HG03103 (cell line): ENCODE measurements around the gene NOMO2.
"Not testable (repeated sequence)": the region's sequence is repeated elsewhere in the genome, so short reads cannot be mapped to it uniquely, and the experiment has no call there.

Experiments used
- ATAC-seq: cut with Tn5 transposase; IDR thresholded peaks from one replicate; pipeline ENCODE4 v1.9.1; 2021; ENCODE audit warnings: low read depth; ENCODE audit not compliant: unreplicated experiment

The NOMO2 gene, protein sequence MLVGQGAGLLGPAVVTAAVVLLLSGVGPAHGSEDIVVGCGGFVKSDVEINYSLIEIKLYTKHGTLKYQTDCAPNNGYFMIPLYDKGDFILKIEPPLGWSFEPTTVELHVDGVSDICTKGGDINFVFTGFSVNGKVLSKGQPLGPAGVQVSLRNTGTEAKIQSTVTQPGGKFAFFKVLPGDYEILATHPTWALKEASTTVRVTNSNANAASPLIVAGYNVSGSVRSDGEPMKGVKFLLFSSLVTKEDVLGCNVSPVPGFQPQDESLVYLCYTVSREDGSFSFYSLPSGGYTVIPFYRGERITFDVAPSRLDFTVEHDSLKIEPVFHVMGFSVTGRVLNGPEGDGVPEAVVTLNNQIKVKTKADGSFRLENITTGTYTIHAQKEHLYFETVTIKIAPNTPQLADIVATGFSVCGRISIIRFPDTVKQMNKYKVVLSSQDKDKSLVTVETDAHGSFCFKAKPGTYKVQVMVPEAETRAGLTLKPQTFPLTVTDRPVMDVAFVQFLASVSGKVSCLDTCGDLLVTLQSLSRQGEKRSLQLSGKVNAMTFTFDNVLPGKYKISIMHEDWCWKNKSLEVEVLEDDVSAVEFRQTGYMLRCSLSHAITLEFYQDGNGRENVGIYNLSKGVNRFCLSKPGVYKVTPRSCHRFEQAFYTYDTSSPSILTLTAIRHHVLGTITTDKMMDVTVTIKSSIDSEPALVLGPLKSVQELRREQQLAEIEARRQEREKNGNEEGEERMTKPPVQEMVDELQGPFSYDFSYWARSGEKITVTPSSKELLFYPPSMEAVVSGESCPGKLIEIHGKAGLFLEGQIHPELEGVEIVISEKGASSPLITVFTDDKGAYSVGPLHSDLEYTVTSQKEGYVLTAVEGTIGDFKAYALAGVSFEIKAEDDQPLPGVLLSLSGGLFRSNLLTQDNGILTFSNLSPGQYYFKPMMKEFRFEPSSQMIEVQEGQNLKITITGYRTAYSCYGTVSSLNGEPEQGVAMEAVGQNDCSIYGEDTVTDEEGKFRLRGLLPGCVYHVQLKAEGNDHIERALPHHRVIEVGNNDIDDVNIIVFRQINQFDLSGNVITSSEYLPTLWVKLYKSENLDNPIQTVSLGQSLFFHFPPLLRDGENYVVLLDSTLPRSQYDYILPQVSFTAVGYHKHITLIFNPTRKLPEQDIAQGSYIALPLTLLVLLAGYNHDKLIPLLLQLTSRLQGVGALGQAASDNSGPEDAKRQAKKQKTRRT

DNA sequence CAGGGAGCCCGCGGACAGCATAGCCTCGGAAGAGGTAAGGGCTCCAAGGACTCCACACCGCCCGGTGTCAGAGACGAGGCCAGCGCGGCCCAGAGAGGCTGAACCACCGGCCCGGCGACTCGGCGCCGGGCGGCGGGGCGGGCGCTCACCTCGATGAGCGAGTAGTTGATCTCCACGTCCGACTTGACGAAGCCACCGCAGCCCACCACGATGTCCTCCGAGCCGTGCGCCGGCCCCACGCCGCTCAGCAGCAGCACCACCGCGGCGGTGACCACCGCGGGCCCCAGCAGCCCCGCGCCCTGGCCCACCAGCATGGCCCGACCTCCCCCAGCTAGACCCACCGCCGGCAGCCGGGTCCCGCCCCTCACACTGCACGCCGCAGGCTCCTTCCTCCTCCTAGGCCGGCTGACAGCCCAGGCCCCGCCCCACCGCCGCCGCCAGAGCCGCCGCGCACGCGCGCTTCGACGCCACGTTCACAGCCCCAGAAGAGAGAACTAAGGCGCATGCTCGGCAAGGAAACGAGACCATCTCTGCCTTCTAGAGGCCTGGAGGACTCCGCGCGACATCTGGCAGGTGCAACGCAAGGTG, at the start of gene NOMO2:
Gene NOMO2 (minus strand): TSS at position 371 of the 588 bp plus-strand sequence. CDS start 57 bp downstream, at position 314.
- ATAC-seq = peak; percentile 94

DNA sequence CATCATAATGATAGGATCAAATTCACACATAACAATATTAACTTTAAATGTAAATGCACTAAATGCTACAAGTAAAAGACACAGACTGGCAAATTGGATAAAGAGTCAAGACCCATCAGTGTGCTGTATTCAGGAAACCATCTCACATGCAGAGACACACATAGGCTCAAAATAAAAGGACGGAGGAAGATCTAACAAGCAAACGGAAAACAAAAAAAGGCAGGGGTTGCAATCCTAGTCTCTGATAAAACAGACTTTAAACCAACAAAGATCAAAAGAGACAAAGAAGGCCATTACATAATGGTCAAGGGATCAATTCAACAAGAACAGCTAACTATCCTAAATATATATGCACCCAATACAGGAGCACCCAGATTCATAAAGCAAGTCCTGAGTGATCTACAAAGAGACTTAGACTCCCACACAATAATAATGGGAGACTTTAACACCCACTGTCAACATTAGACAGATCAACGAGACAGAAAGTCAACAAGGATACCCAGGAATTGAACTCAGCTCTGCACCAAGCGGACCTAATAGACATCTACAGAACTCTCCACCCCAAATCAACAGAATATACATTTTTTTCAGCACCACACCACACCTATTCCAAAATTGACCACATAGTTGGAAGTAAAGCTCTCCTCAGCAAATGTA, 48.4 kb upstream of the NOMO2 start:
- ATAC-seq = not testable (repeated sequence)

DNA sequence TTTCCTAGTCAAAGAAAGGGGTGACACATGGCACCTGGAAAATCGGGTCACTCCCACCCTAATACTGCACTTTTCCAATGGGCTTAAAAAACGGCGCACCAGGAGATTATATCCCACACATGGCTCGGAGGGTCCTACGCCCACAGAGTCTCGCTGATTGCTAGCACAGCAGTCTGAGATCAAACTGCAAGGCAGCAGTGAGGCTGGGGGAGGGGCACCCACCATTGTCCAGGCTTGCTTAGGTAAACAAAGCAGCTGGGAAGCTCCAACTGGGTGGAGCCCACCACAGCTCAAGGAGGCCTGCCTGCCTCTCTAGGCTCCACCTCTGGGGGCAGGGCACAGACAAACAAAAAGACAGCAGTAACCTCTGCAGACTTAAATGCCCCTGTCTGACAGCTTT, 46.4 kb upstream of the NOMO2 start:
- ATAC-seq = not testable (repeated sequence)

DNA sequence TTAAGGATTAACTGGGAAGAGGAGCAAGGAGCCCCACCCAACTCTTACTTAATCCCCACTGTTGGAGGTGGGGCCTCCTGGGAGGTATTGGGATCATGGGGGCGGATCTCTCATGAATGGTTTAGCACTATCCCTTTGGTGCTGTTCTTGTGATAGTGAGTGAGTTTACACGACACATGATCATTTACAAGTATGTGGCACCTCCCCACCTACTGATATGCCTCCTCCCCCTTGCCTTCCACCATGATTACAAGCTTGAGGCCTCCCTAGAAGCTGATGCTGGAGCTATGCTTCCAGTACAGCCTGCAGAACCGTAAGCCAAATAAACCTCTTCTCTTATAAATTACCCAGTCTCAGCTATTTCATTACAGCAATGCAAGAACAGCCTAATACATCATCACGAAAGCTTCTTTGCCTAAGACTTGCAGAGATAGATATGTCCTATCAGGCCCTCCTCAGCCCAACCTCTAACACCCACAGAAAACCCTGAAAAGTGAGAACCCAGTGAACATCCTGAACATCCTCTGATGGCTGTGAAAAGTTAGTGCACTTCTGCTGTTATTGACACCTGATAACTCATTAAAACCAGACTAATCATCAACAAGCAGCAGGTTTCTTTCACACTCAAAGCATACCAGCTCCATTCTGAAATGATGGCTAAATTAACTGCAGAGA, 41.8 kb upstream of the NOMO2 start:
- not testable (repeated sequence) for ATAC-seq

DNA sequence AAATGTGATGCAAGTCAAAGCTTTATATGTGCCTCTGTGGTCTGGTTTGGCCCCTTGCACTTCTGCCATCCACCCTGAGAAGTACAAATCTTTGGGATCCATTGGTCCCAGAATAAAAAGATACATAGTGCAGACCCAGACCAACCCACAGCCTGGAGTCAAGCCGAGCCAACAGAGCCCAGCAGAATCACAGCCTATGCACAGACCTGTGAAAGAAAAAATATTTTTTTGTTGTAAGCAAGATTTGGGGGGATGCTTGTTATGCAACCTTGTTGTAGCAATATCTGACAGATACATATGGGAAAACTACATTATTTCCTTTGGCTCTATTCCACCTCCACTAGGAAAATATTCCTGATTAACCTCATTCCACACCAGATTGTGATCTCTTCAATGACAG, 36.7 kb upstream of the NOMO2 start:
- ATAC-seq = not testable (repeated sequence)

DNA sequence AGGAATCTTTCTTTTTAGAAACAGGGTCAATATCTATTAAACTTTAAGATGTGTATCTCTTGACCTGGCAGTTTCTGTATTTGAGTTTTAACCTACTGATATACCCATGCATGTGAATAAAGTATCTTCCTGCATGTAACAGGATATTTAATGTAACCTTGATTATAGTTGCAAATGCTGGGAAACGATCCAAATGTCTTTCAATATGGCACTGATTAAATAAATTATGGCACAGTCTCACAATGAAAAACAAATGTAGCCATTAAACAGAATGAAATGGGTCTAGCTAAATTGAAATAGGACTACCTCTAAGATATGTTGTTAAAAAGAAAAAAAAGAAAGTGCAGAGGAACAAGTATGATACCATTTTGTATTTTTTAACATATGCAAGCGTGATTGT, 35.8 kb upstream of the NOMO2 start:
- not testable (repeated sequence) for ATAC-seq

DNA sequence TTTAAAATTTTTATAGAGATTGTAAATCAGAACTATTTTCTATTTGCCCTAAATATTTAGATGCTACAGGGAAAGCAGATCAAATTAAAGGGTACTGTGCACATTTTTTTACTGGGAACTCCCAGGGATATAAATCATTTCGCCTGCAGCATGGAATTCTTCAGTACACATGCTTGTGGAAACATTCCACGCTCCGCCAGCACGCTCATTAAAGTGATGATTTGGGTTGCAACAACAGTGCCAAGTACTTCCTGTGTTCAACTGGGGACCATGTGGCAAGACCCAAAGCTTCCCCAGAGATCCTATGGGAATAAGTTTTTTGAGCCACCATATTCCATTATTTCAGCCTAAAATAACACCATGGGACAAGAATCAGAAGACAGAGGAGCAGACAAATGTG, 35.4 kb upstream of the NOMO2 start:
- not testable (repeated sequence) for ATAC-seq

DNA sequence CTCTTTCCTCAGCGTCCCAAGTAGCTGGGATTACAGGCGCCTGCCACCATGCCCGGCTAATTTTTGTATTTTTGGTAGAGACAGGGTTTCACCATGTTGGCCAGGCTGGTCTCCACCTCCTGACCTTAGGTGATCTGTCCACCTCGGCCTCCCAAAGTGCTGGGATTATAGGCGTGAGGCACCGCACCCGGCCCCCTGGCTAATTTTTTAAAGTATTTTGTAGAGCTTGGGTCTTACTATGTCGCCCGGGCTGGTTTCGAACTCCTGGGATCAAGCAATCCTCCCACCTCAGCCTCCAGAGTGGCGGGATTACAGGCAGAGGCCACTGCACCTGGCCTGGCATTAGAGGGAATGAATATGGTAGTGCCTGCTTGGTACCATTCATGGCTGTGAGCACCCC, 33.9 kb upstream of the NOMO2 start:
- not testable (repeated sequence) for ATAC-seq

DNA sequence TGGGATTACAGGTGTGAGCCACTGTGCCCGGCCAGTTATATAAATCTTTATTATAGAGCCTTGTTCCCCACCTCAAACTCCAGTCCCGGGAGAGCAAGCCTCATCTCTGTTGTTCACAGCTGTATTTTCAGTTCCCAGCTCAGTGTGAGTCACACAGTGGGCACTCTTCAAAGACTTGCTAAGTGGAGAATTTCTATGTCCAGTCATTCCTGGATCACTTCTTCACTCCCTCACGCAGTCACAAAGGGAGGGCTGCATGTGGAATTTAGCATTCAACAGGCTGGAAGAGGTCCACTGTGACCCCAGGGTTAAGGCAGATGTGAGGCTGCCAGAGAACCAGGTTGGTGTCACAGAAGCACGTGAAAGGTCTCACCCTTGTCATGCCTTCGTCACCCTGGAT, 33.0 kb upstream of the NOMO2 start:
- not testable (repeated sequence) for ATAC-seq

DNA sequence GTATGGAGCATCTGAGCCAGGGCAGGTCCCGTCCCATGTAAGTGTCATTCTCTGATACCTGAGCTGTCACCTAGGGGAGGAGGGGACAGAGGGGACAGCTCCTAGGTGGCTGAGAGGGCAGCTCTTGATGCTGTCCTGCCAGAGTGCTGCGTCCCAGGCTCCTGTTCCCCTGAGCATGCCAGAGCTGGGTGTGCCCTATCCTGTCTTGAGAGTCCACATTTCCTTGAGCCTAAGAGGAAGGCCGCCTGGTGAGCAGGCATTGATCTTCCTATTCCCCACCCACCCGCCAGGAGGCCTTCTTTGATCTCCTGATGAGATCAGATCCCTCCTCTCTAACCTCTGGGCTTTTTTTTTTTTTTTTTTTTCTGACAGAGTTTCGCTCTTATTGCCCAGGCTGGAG, 32.0 kb upstream of the NOMO2 start:
- ATAC-seq = not testable (repeated sequence)

DNA sequence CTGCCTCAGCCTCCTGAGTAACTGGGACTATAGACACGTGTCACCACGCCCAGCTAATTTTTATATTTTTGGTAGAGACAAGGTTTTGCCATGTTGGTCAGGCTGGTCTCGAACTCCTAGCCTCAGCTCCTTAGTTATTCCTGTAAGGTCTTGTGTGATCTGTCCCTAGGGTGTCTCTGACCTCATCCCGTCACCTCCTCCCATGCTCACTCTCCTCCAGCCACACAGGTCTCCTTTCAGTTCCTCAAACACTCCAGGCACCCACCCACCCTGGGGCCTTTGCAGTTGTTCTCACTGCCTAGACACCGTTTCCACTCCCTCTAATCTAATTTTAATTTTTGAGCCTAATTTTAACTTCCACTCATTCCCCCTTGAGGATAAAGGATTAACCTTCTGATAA, 31.1 kb upstream of the NOMO2 start:
- peak; percentile 52 for ATAC-seq

DNA sequence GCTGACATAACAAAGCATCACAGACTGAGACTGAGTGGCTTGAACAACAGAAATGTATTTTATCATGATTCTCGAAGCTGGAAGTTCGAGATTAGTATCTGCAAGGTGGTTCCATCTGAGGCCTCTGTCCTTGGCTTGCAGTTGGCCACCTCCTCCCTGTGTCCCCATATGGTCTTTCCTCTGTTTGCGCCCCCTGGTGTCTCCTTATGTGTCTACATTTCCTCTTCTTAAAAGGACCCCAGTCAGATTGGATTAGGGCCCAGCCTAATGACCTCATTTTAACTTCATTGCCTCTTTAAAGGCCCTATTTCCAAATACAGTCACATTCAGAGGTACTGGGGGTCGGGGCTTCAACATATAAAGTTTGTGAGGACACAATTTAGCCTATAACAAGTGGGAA, 30.0 kb upstream of the NOMO2 start:
- not testable (repeated sequence) for ATAC-seq

DNA sequence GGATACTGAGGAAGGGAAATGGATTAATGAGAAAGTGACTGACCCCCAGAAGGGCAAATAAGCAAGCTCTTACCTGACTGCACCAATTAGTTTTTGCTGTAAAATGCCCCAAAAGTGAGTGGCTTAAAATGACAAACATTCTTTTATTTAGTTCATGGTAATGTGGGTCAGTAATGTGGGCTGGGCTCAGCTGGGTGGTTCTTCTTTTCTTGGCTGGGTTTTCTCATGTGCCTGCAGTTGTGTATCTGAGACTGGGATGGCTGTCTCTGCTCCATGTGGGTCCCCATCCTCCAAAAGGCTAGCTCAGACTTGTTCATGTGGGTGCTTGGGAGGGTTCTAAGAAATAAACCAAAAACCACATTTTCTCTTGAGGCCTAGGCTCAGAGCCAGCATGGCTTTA, 29.5 kb upstream of the NOMO2 start:
- not testable (repeated sequence) for ATAC-seq

DNA sequence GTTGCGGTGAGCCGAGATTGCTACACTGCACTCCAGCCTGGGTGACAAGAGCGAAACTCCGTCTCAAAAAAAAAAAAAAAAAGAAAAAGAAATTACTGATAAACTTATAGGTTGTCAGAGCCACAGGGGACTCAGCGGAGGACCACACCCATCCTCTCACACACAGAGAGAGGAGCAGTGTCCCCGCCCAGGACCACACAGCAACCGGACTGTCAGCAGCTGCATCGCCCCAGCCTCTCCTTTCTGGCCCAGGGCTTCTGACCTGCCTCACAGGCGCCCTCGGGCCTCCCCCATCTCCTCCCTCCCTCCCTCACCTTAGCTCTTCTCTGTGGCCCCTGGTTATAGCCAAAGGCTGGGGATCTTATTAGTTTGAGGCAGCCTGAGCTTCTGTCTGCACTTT, 27.9 kb upstream of the NOMO2 start:
- not testable (repeated sequence) for ATAC-seq

DNA sequence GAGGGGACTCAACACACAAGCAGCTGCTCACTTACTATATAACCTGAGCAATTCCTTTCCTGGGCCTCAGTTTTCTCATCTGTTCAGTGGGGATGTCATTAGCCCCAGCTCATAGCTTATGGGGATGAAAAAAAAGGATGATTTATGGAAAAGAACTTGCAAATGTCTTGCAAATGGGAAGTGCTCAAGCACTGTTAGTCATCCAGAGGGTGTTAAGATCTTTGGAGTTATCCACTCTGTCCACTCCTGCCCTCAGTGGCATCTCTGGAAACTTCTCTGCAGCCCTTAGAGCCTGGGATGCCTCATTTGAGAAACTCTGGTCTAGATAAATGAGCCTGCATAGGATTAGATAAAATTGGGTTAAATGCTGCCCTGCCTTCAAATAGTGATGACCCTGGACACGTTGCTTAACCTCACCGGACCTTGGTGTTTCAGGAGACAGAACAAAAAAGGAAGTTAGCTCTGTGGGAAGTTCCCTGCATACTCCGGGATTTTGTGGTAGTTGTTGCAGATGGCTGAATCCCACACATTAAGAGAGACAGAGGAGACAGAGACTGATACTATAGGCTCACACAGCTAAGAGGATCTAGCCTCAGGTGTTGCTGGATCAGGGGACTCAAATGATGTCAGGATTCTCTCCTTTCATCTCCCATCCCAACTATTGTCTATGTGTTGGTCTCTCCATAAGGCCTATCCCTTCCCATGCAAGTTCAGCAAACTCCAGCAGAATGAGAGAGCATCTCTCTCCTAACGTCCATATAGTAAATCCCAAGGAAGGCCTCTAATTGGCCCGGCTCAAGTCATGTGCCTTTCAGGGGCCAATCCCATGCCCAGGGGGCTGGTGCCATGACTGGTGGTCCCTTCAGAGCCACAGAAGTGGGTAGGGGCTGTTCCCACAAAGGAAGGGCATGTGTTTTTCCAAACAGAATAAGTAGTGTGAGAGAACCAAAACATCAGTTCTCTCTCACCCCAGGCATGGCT, 25.0 kb upstream of the NOMO2 start:
- not testable (repeated sequence) for ATAC-seq

DNA sequence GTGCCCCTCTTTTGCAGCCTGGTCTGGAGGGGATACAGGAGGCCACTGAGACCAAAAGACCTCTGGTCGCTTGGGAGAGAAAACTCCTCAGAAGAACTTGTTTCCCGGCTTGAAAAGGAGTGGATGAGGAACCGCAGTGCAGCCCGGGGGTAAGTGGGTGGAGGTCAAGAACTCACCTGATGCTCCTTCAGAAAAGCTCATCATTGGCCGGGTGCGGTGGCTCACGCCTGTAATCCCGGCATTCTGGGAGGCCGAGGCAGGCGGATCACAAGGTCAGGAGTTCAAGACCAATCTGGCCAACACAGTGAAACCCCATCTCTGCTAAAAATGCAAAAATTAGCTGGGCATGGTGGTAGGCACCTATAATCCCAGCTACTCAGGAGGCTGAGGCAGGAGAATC, 23.9 kb upstream of the NOMO2 start:
- ATAC-seq = not testable (repeated sequence)

DNA sequence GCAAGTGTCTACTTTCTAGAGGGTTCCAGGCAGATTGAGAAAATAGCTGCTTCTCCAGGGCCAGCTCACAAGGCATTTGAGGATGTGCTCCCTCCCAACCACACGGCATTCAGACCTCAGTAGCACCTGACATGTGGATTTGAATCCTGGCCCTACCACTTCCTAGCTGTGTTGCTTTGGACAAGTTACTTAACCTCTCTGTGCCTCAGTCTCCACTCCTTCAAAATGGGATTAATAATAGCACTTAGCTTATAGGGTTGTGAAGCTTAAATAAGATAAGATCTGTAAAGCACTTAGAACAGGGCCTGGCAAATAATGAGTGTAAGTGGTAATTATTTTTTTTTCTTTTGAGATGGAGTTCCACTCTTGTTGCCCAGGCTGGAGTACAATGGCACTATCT, 21.0 kb upstream of the NOMO2 start:
- no peak for ATAC-seq

DNA sequence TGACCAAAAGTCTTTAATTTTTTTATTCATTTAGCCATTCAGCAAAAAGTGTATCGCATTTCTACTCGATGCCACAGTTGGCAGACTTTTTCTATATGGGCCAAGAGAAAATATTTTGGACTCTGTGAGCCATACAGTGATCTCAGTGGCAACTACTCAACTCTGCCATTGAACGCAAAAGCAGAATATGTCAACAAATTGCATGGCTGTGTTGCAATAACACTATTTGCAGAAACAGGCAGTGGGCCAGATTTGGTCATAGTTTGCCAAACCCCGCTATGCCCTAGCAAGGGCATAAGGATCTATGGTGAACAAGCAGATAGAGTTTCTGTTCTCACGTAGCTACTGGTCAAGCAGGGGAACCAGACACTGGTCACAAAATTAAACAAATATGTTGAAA, 18.5 kb upstream of the NOMO2 start:
- not testable (repeated sequence) for ATAC-seq
